A549 (cell line): ENCODE measurements around the gene OR1J2. TPM values are rescaled to one million over a fixed set of nuclear protein-coding genes. Genes with fewer than 3 reads are reported as not detected.
"Not testable (repeated sequence)": the region's sequence is repeated elsewhere in the genome, so short reads cannot be mapped to it uniquely, and the experiment has no call there.

Experiments used
- ATAC-seq, 2 experiments: fragments of 200-7000 bp in 1 of 2; fragments of >200 bp in 1 of 2; cut with Nextera tagmentation in 1 of 2; cut with Tn5 transposase in 1 of 2; 3 replicates each; pipeline versions ENCODE4 v1.8.0 to v1.9.1; 2018 to 2020; ENCODE audit warnings: mild to moderate bottlenecking in 1 of 2, moderate library complexity in 1 of 2
- CTCF ChIA-PET: fragments of 300-600 bp; sonication (Branson Sonifier 250); formaldehyde crosslinking; extraction: SDS; loops from one replicate; lab custom pipeline; 2021; ENCODE audit warnings: antibody characterized with exemption, inconsistent platforms; lab: Yijun Ruan, JAX
- POLR2A ChIA-PET: fragments of 350-600 bp; formaldehyde crosslinking; extraction: SDS; loops from one replicate; lab custom pipeline; 2021; ENCODE audit warnings: antibody characterized with exemption, inconsistent platforms; lab: Yijun Ruan, JAX
- DNase-seq, 2 experiments: peaks; one replicate each; pipeline versions ENCODE4 v3.0.0 to v3.0.0-alpha.2; 2011 to 2016; ENCODE audit warnings: low read depth in 1 of 2, low spot score in 1 of 2
- FAIRE-seq: peaks from 2 replicates; lab custom pipeline; 2011; peaks lifted over from hg19 to GRCh38; lab: Jason Lieb, UNC
- H3K27ac ChIP-seq, 2 experiments: fragments of >200 bp; sonication (Bioruptor Twin); formaldehyde crosslinking; 3 replicates each; pipeline ENCODE4 v1.5.1; 2016 to 2017
- H3K4me1 ChIP-seq: fragments of >200 bp; sonication (Bioruptor Twin); formaldehyde crosslinking; 3 replicates; pipeline ENCODE4 v1.6.1; 2016
- H3K4me2 ChIP-seq: fragments of >200 bp; sonication (Bioruptor Twin); formaldehyde crosslinking; 3 replicates; pipeline ENCODE4 v1.6.1; 2016
- H3K4me3 ChIP-seq: fragments of >200 bp; sonication (Bioruptor Twin); formaldehyde crosslinking; 3 replicates; pipeline ENCODE4 v1.5.1; 2016
- H3K9me3 ChIP-seq: fragments of >200 bp; sonication (Bioruptor Twin); formaldehyde crosslinking; 3 replicates; pipeline ENCODE4 v1.6.1; 2016
- BHLHE40 ChIP-seq: IDR thresholded peaks from 2 replicates; pipeline ENCODE4 v1.6.1; 2012; ENCODE audit warnings: low read depth, low read length, inconsistent platforms
- CBX2 ChIP-seq: fragments of 200-600 bp; sonication (generic); IDR thresholded peaks from 2 replicates; pipeline ENCODE4 v1.6.1; 2016; ENCODE audit warnings: low read depth, mild to moderate bottlenecking, borderline replicate concordance
- EP300 ChIP-seq, 2 experiments: fragments of >200 bp; sonication (Bioruptor Twin); formaldehyde crosslinking; IDR thresholded peaks; 2 replicates in 1 of 2; 3 replicates in 1 of 2; pipeline ENCODE4 v1.6.1; 2016 to 2017
- FOSL2 ChIP-seq, 2 experiments: fragments of 450-650 bp in 1 of 2; fragments of >200 bp in 1 of 2; sonication (Bioruptor Twin) in 1 of 2; formaldehyde crosslinking; IDR thresholded peaks; 2 replicates each; pipeline versions ENCODE4 v1.5.0 to v1.6.1; 2016 to 2020; ENCODE audit warnings: mild to moderate bottlenecking in 1 of 2, moderate library complexity in 1 of 2
- GATA3 ChIP-seq: IDR thresholded peaks from 2 replicates; pipeline ENCODE4 v1.6.1; 2012; ENCODE audit warnings: borderline replicate concordance
- HDAC2 ChIP-seq: fragments of 200-600 bp; sonication (generic); IDR thresholded peaks from 2 replicates; pipeline ENCODE4 v1.6.1; 2016
- HOXA7 ChIP-seq: fragments of 250-450 bp; sonication (Bioruptor Pico); IDR thresholded peaks from 2 replicates; pipeline ENCODE4 v1.5.0; 2020; ENCODE audit warnings: mild to moderate bottlenecking, moderate library complexity
- JUNB ChIP-seq: fragments of >200 bp; sonication (Bioruptor Twin); formaldehyde crosslinking; IDR thresholded peaks from 2 replicates; pipeline ENCODE4 v1.6.1; 2016
- MAZ ChIP-seq: fragments of 150-350 bp; IDR thresholded peaks from 2 replicates; pipeline ENCODE4 v1.6.1; 2014; ENCODE audit warnings: antibody characterized with exemption, low read depth, low read length, borderline replicate concordance
- PHF8 ChIP-seq: fragments of 200-600 bp; sonication (generic); IDR thresholded peaks from 2 replicates; pipeline ENCODE4 v1.6.1; 2016; ENCODE audit warnings: low read depth, mild to moderate bottlenecking, antibody characterized with exemption, moderate library complexity, borderline replicate concordance
- POLR2A ChIP-seq: IDR thresholded peaks from 2 replicates; pipeline ENCODE4 v1.6.1; 2012; ENCODE audit warnings: mild to moderate bottlenecking, low read length
- SMC3 ChIP-seq: fragments of >200 bp; sonication (Bioruptor Twin); formaldehyde crosslinking; IDR thresholded peaks from 3 replicates; pipeline ENCODE4 v1.6.1; 2018; ENCODE audit warnings: inconsistent platforms
- TFCP2L1 ChIP-seq: fragments of 250-450 bp; sonication (Bioruptor Pico); IDR thresholded peaks from 2 replicates; pipeline ENCODE4 v1.5.0; 2021; ENCODE audit warnings: mild to moderate bottlenecking
- TP53 ChIP-seq: fragments of 250-450 bp; sonication (Bioruptor Pico); IDR thresholded peaks from 2 replicates; pipeline ENCODE4 v1.5.0; 2021; ENCODE audit warnings: mild to moderate bottlenecking, moderate library complexity
- ZC3H11A ChIP-seq: fragments of 450-650 bp; IDR thresholded peaks from 2 replicates; pipeline ENCODE4 v1.6.1; 2014; ENCODE audit warnings: antibody characterized with exemption, mild to moderate bottlenecking
- WGBS: methylation state at CpG from one replicate; pipeline ENCODE4 v1.1.6; 2017; ENCODE audit errors: missing lambda C conversion rate; 5-methylcytosine and 5-hydroxymethylcytosine counted together
- polyA plus RNA-seq, 4 experiments: library from polyadenylated mRNA; depleted of rRNA in 3 of 4; stranded (reverse); fragments of >200 nt; fragmentation: RNase III in 1 of 4; extraction: RNeasy Plus Mini Kit Qiagen cat#74134 plus additional on column Dnase treatment in 1 of 4; gene quantifications; 2 replicates in 3 of 4; 3 replicates in 1 of 4; pipeline ENCODE4 v1.2.3, GENCODE V29; 2011 to 2017
- TF ChIP-seq, protein P1 (sequence below): fragments of >200 bp; sonication (Bioruptor Twin); formaldehyde crosslinking; IDR thresholded peaks from 3 replicates; pipeline ENCODE4 v1.5.1; 2016
- TF ChIP-seq, protein P2 (sequence below): fragments of 450-650 bp; IDR thresholded peaks from 2 replicates; pipeline ENCODE4 v1.6.1; 2014; ENCODE audit warnings: antibody characterized with exemption
- TF ChIP-seq, protein P3 (sequence below): IDR thresholded peaks from 2 replicates; pipeline ENCODE4 v1.6.1; 2012
- TF ChIP-seq, protein P4 (sequence below): fragments of 250-450 bp; sonication (Bioruptor Pico); IDR thresholded peaks from 2 replicates; pipeline ENCODE4 v1.5.0; 2020; ENCODE audit warnings: low read depth, mild to moderate bottlenecking, moderate library complexity
- TF ChIP-seq, protein P5 (sequence below): IDR thresholded peaks from 2 replicates; pipeline ENCODE4 v1.6.1; 2012
- TF ChIP-seq, protein P6 (sequence below): IDR thresholded peaks from 2 replicates; pipeline ENCODE4 v1.6.1; 2012; ENCODE audit warnings: low read depth, borderline replicate concordance

The OR1J2 gene
- polyA plus RNA-seq, 2 of the 4 experiments (the other 2 are of a cell fraction), result 0.09 to 0.21 TPM

DNA sequence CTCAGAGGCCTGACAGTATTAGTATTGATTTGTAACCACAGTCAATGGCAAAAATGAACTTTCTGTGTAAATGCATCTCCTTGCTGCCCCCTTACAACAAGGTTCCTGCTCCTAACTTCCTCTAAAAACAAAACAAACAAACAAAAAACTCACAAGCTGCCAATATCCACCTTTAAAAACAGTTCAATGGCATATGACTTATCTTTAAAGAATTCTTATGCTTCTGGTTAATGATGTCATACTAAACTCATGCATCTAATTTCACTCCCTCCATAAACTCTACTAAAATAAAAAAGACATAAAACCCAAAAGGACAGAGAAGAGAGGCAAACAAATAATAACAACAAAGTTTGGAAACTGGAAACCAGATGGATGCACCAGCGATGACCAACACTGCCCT is 25.5 kb downstream of the OR1J2 start (continued):
- TF ChIP-seq, protein P1, sequence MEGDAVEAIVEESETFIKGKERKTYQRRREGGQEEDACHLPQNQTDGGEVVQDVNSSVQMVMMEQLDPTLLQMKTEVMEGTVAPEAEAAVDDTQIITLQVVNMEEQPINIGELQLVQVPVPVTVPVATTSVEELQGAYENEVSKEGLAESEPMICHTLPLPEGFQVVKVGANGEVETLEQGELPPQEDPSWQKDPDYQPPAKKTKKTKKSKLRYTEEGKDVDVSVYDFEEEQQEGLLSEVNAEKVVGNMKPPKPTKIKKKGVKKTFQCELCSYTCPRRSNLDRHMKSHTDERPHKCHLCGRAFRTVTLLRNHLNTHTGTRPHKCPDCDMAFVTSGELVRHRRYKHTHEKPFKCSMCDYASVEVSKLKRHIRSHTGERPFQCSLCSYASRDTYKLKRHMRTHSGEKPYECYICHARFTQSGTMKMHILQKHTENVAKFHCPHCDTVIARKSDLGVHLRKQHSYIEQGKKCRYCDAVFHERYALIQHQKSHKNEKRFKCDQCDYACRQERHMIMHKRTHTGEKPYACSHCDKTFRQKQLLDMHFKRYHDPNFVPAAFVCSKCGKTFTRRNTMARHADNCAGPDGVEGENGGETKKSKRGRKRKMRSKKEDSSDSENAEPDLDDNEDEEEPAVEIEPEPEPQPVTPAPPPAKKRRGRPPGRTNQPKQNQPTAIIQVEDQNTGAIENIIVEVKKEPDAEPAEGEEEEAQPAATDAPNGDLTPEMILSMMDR, result no peak
- TF ChIP-seq MAZ, result no peak
- TF ChIP-seq EP300 (IDR thresholded peaks at IDR 0.05), result no peak
- TF ChIP-seq, all 56 proteins: peak for 0

DNA sequence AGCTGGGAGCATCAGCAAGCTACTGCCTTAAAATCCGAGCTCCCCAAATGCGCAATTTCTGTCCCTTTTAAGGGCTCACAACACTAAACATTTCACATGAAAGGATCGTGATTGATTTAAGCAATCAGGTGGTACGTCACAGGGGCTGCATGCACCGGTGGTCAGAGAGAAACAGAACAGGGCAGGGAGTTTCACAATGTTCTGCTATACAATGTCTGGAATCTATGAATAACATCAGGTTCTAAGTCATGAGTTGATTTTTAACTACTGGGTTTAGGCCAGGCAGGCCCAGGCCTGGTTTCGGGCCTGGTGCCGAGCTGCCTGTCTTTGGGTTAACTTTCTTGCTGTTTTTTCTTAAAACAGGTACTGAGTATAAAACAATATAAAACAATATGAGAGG is 26.5 kb downstream of the OR1J2 start:
- H3K4me3 ChIP-seq, H3K27ac ChIP-seq, POLR2A ChIA-PET, DNase-seq, H3K4me2 ChIP-seq, H3K4me1 ChIP-seq, ATAC-seq, H3K9me3 ChIP-seq, CTCF ChIA-PET, FAIRE-seq: not testable (repeated sequence)
- 39% methylated on average over 7 of the region's 7 CpGs for whole genome bisulfite sequencing

DNA sequence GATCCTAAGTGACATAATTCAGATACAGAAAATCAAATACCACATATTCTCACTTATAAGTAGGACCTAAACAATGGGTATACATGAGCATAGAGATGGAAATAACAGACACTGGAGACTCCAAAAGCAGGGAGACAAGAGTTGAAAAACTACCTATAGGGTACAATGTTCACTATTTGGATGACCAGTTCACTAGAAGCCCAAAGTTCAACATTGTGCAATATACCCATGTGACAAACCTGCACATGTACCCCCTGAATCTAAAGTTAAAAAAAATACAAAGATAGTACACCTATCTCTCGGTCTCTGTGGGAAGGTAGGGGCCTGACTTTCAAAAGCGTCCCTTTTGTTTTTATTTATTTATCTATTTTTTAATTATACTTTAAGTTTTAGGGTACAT is 28.2 kb downstream of the OR1J2 start:
- ATAC-seq (no peak), FAIRE-seq (no peak), DNase-seq (no peak)
- Histone ChIP-seq H3K9me3 (no peaks in the 10 kb centered on the region), H3K4me2 (no peak overlapping the region), H3K4me1 (peaks cover 6% of the 10 kb centered on the region; the same call in 1 of the 3 replicates), H3K27ac (no peak overlapping the region), H3K4me3 (no peak overlapping the region)
- TF ChIP-seq, protein P2, sequence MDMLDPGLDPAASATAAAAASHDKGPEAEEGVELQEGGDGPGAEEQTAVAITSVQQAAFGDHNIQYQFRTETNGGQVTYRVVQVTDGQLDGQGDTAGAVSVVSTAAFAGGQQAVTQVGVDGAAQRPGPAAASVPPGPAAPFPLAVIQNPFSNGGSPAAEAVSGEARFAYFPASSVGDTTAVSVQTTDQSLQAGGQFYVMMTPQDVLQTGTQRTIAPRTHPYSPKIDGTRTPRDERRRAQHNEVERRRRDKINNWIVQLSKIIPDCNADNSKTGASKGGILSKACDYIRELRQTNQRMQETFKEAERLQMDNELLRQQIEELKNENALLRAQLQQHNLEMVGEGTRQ, result no peak
- TF ChIP-seq FOSL2 (IDR thresholded peaks at IDR 0.05), result no peak
- TF ChIP-seq FOSL2 (CRISPR knock-in tag; IDR thresholded peaks at IDR 0.05), result no peak
- TF ChIP-seq, protein P3, sequence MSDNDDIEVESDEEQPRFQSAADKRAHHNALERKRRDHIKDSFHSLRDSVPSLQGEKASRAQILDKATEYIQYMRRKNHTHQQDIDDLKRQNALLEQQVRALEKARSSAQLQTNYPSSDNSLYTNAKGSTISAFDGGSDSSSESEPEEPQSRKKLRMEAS, result no peak
- TF ChIP-seq CBX2, result no peak
- TF ChIP-seq, protein P1, result no peak
- no peak for TF ChIP-seq HOXA7 (CRISPR knock-in tag)
- TF ChIP-seq POLR2A, result no peak
- TF ChIP-seq GATA3, result no peak
- TF ChIP-seq PHF8, result no peak
- TF ChIP-seq SMC3, result no peak
- TF ChIP-seq, protein P4, sequence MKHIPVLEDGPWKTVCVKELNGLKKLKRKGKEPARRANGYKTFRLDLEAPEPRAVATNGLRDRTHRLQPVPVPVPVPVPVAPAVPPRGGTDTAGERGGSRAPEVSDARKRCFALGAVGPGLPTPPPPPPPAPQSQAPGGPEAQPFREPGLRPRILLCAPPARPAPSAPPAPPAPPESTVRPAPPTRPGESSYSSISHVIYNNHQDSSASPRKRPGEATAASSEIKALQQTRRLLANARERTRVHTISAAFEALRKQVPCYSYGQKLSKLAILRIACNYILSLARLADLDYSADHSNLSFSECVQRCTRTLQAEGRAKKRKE (CRISPR knock-in tag), result no peak
- TF ChIP-seq, protein P5, sequence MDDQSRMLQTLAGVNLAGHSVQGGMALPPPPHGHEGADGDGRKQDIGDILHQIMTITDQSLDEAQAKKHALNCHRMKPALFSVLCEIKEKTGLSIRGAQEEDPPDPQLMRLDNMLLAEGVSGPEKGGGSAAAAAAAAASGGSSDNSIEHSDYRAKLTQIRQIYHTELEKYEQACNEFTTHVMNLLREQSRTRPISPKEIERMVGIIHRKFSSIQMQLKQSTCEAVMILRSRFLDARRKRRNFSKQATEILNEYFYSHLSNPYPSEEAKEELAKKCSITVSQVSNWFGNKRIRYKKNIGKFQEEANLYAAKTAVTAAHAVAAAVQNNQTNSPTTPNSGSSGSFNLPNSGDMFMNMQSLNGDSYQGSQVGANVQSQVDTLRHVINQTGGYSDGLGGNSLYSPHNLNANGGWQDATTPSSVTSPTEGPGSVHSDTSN, result no peak
- no peak for TF ChIP-seq ZC3H11A
- TF ChIP-seq HDAC2, result no peak
- TF ChIP-seq, protein P6, sequence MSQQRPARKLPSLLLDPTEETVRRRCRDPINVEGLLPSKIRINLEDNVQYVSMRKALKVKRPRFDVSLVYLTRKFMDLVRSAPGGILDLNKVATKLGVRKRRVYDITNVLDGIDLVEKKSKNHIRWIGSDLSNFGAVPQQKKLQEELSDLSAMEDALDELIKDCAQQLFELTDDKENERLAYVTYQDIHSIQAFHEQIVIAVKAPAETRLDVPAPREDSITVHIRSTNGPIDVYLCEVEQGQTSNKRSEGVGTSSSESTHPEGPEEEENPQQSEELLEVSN, result no peak
- no peak for TF ChIP-seq TFCP2L1 (CRISPR knock-in tag)
- TF ChIP-seq TP53 (CRISPR knock-in tag), result no peak
- TF ChIP-seq BHLHE40, result no peak
- TF ChIP-seq JUNB, result no peak
- ChIA-PET POLR2A (no interaction called here), CTCF (no interaction called here)
- 39% methylated on average over 2 of the region's 2 CpGs for WGBS
